Retinal pigment epithelial cell (primary cell): ENCODE results near the gene CHTF18.

ENCODE experiments used
- DNase-seq: peaks from one replicate; pipeline ENCODE4 v3.0.0-alpha.2; 2010; ENCODE audit warnings: low read depth
- H3K4me3 ChIP-seq: 2 replicates; pipeline ENCODE4 v1.5.1; 2011; ENCODE audit warnings: mild to moderate bottlenecking, low read length, control low read depth, moderate library complexity
- TF ChIP-seq, protein P1 (sequence below): conservative IDR thresholded peaks from 2 replicates; pipeline ENCODE4 v1.5.1; 2011; ENCODE audit warnings: low read depth, low read length, control low read depth, inconsistent platforms

The CHTF18 gene

GRCh38 chr16:760545-761343 is 27.7 kb upstream of the CHTF18 start, which contains the start of gene MSLN:
Gene MSLN, plus strand, starts transcription at chr16:760734. Its CDS starts 1,947 bp downstream, at chr16:762681.
- no peak for DNase-seq
- TF ChIP-seq, protein P1, sequence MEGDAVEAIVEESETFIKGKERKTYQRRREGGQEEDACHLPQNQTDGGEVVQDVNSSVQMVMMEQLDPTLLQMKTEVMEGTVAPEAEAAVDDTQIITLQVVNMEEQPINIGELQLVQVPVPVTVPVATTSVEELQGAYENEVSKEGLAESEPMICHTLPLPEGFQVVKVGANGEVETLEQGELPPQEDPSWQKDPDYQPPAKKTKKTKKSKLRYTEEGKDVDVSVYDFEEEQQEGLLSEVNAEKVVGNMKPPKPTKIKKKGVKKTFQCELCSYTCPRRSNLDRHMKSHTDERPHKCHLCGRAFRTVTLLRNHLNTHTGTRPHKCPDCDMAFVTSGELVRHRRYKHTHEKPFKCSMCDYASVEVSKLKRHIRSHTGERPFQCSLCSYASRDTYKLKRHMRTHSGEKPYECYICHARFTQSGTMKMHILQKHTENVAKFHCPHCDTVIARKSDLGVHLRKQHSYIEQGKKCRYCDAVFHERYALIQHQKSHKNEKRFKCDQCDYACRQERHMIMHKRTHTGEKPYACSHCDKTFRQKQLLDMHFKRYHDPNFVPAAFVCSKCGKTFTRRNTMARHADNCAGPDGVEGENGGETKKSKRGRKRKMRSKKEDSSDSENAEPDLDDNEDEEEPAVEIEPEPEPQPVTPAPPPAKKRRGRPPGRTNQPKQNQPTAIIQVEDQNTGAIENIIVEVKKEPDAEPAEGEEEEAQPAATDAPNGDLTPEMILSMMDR: no peak
- H3K4me3 ChIP-seq: no peak within 1 kb of the TSS

GRCh38 chr16:761625-762513 is 26.6 kb upstream of the CHTF18 start:
- no peak overlapping the region for H3K4me3 ChIP-seq
- TF ChIP-seq, protein P1: no peak
- no peak for DNase-seq

DNA sequence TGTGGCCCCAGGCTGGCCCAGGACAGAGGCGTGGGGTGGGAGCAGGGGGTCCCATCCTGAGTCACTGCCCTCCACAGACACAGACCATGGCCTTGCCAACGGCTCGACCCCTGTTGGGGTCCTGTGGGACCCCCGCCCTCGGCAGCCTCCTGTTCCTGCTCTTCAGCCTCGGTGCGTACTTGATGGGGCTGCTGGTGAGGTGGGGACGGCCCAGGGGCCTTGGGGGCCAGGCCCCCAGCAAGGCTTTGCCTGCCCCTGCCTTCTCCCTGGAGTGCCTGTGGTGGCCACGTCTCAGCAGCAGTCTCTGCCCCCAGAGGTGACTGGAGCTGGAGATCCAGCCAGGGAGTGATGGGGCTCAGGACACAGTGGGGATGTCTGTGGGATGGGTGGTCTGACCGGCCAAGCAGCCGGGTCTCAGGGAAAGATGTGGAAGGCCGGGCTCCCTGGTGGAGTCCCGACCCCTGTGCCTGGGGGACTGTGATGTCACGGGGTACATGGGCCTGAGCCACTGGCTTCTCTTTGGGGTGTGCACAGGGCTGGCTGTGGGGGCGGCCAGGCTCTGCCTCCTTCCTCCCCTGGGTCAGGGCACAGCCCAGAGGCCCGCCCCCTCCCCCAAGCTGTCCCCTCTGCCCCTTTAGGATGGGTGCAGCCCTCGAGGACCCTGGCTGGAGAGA is 25.7 kb upstream of the CHTF18 start:
- H3K4me3 ChIP-seq: no peak overlapping the region
- TF ChIP-seq, protein P1: no peak
- no peak for DNase-seq

- DNase-seq: no peak
- H3K4me3 ChIP-seq: no peak overlapping the region
- TF ChIP-seq, protein P1: no peak
These were observed 24.8 kb upstream of the CHTF18 start for GRCh38 chr16:763369-764183.

DNA sequence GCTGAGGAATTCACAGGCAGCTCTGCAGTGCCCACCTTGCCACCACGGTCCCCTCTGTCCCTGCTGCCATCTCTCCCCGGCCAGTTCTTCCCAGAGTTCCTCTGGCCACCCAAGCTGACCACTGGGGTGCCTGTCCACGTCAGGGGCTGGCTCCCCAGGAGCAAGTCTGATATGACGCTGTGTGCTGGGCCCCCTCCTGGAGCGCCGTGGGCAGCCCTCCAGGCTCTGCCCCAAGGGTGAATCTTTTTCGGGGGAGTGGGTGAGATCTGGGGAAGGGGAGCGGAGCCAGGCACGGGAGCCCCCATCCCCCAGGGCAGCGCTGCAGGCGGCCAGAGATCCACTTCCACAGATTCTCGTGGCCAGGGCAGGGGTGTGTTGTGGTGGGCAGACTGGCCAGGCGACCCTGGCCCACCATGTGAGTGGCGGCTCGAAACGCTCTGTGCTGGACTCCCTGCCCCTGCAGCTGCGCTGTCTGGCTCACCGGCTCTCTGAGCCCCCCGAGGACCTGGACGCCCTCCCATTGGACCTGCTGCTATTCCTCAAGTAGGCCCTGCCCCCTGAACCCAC is 24.2 kb upstream of the CHTF18 start:
- TF ChIP-seq, protein P1: no peak
- no peak for DNase-seq
- no peak overlapping the region for H3K4me3 ChIP-seq
